ENCODE measurements around the gene IRS2. TPM values are rescaled to one million over a fixed set of nuclear protein-coding genes. Genes with fewer than 3 reads are reported as not detected.

IRS2 gene
- total RNA-seq, 2 experiments from 2014 or later = 2.8 TPM

- ChIA-PET POLR2A (no interaction called here), CTCF (no interaction called here)
- H3K9me3 Mint-ChIP-seq = no peaks in the 10 kb centered on the region
- no peak for TF ChIP-seq CTCF (IDR thresholded peaks at IDR 0.05)
- no peaks in the 10 kb centered on the region for H3K4me1 Mint-ChIP-seq (ENCODE audit: low read depth)
- ATAC-seq = no peak
- no peak overlapping the region for H3K4me3 Mint-ChIP-seq
- intact Hi-C loops (cut with micrococcal nuclease) = no loop called here
- DNase-seq = no peak
- no peak overlapping the region for H3K27ac Mint-ChIP-seq
- no peaks in the 10 kb centered on the region for H3K36me3 Mint-ChIP-seq (ENCODE audit: low read depth)
- H3K27me3 Mint-ChIP-seq = peaks cover 3% of the 10 kb centered on the region
Observed at GRCh38 chr13:109809216-109809932, 23.0 kb upstream of the IRS2 start.

DNA sequence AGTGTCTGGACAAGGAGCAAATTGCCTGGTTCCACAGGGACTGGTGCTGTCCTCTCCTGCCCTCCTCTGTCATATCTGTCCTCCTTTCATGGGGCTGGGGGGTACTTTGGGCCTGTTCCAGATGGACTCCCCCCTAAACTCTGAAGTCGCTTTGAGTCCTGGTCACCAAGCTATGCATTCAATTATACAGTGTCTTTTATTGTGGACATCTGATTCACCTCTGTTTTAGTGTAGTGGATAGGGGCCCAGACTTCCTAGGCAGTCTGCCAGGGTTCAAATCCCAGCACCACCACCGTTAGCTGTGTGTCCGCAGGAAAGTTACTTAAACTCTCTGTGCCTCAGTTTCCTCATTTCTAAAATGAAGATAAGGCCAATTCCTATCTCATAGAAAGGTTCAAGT lies 21.0 kb upstream of the IRS2 start:
- ATAC-seq (no peak), DNase-seq (no peak)
- Mint-ChIP-seq H3K4me3 (no peak overlapping the region), H3K27ac (no peak overlapping the region), H3K9me3 (no peaks in the 10 kb centered on the region), H3K36me3 (ENCODE audit: low read depth) (no peaks in the 10 kb centered on the region), H3K27me3 (peaks cover 6% of the 10 kb centered on the region), H3K4me1 (ENCODE audit: low read depth) (no peaks in the 10 kb centered on the region)
- no peak for TF ChIP-seq CTCF (IDR thresholded peaks at IDR 0.05)
- ChIA-PET CTCF (no interaction called here), POLR2A (no interaction called here)
- intact Hi-C loops (cut with micrococcal nuclease) = no loop called here

DNA sequence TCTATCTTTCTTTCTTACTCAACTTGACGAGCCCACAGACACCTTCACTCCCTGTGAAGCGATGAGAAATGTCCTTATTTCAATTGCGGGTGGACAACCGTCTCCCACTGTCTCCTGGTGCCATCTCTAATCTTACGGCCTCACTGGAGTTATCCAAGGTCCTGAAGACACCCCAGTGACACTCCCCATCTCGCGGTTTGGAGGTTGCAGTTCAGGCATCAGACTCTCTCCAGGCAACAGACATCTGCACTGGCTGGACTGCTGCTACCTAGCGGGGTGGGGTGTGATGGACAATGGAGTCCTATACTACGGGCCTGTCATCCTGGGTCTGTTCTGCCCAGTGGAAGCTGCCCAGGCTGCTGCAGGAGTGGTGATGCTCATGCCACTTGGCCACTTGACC lies 18.3 kb upstream of the IRS2 start:
- Mint-ChIP-seq H3K9me3 (no peaks in the 10 kb centered on the region), H3K4me3 (no peak overlapping the region), H3K36me3 (ENCODE audit: low read depth) (no peaks in the 10 kb centered on the region), H3K27me3 (peaks cover 6% of the 10 kb centered on the region), H3K4me1 (ENCODE audit: low read depth) (no peaks in the 10 kb centered on the region), H3K27ac (no peak overlapping the region)
- ChIA-PET CTCF (no interaction called here), POLR2A (no interaction called here)
- intact Hi-C loops (cut with micrococcal nuclease) = no loop called here
- DNase-seq = no peak
- no peak for ATAC-seq
- no peak for TF ChIP-seq CTCF (IDR thresholded peaks at IDR 0.05)

DNA sequence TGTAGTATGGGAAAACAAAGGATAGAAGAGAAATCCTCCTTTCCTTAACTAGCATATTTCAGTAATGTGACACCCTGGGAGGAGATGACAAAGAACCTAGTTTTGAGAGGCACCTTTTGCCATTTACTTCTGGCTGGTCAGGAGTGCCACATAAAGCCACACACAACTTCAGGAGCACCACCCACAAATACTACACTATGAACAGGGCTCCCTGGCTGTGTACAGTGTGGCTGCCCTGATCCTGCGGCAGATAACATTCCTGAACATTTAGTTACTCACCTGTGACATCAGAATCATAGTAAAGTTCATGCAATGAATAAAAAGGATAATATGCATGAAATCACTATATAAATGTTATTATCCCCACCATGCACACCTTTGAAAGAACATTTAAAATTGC lies 17.4 kb upstream of the IRS2 start:
- CTCF ChIA-PET = no interaction called here
- H3K36me3 Mint-ChIP-seq (ENCODE audit: low read depth) = no peaks in the 10 kb centered on the region
- H3K27ac Mint-ChIP-seq = no peak overlapping the region
- ATAC-seq (no peak), DNase-seq (no peak)
- POLR2A ChIA-PET = no interaction called here
- intact Hi-C loops (cut with micrococcal nuclease) = no loop called here
- H3K4me1 Mint-ChIP-seq (ENCODE audit: low read depth) = no peaks in the 10 kb centered on the region
- no peak overlapping the region for H3K4me3 Mint-ChIP-seq
- TF ChIP-seq CTCF (IDR thresholded peaks at IDR 0.05) = no peak
- peaks cover 6% of the 10 kb centered on the region for H3K27me3 Mint-ChIP-seq
- H3K9me3 Mint-ChIP-seq = no peaks in the 10 kb centered on the region

GRCh38 chr13:109802936-109803335 lies 16.6 kb upstream of the IRS2 start:
- Mint-ChIP-seq H3K27me3 (peaks cover 7% of the 10 kb centered on the region), H3K4me1 (ENCODE audit: low read depth) (no peaks in the 10 kb centered on the region), H3K36me3 (ENCODE audit: low read depth) (no peaks in the 10 kb centered on the region), H3K9me3 (no peaks in the 10 kb centered on the region), H3K27ac (no peak overlapping the region), H3K4me3 (no peak overlapping the region)
- no peak for TF ChIP-seq CTCF (IDR thresholded peaks at IDR 0.05)
- DNase-seq (no peak), ATAC-seq (no peak)
- ChIA-PET POLR2A (no interaction called here), CTCF (no interaction called here)
- intact Hi-C loops (cut with micrococcal nuclease) = no loop called here

All from activated CD8-positive, alpha-beta T cell treated with anti-CD3 and anti-CD28 coated beads for 36 hours (primary cell).